Upper lobe of left lung (tissue), 4 donors: ENCODE measurements around the gene KLHDC3.

ENCODE experiments used
- CTCF ChIP-seq, 6 experiments: fragments of 450-650 bp in 4 of 6; fragments of 200-600 bp in 2 of 6; sonication (generic) in 2 of 6; IDR thresholded peaks; one replicate each; pipeline ENCODE4 v1.5.1; 2016 to 2019; ENCODE audit warnings: antibody characterized with exemption in 6 of 6
- EP300 ChIP-seq, 4 donors: sonication (generic); formaldehyde crosslinking; IDR thresholded peaks; one replicate each; pipeline ENCODE4 v1.5.1; 2017; ENCODE audit warnings: antibody characterized with exemption in 4 of 4, control low read depth in 2 of 4

- no peak for TF ChIP-seq CTCF (IDR thresholded peaks at IDR 0.05)
- TF ChIP-seq EP300 (IDR thresholded peaks at IDR 0.05) = no peak
Measured at GRCh38 chr6:43033496-43034189, 19.6 kb downstream of the KLHDC3 start.
